Measurements from ENCODE around the gene KNCN. TPM values are rescaled to one million over a fixed set of nuclear protein-coding genes. Genes with fewer than 3 reads are reported as not detected.

Gene KNCN
- total RNA-seq, 2 experiments from 2014 or later: not detected

- peaks cover 24% of the 10 kb centered on the region for H3K4me1 Mint-ChIP-seq (ENCODE audit: low read depth)
- POLR2A ChIA-PET: interaction anchor here (0.6 to 1.0 kb wide), 2 partner anchors 22 to 278 kb away, joined by 3 to 4 read pairs; partner anchors contain the start of gene MKNK1
- peaks cover 28% of the 10 kb centered on the region for H3K36me3 Mint-ChIP-seq
Measured at GRCh38 chr1:46581681-46582455, 30.4 kb upstream of the KNCN start.

GRCh38 chr1:46580140-46580903, 28.9 kb upstream of the KNCN start:
- no peaks in the 10 kb centered on the region for H3K27me3 Mint-ChIP-seq
- POLR2A ChIA-PET: no interaction called here
- no peak overlapping the region for H3K4me3 Mint-ChIP-seq
- no peaks in the 10 kb centered on the region for H3K9me3 Mint-ChIP-seq
- H3K4me1 Mint-ChIP-seq (ENCODE audit: low read depth): peaks cover 24% of the 10 kb centered on the region
- CTCF ChIA-PET: interaction anchor here (1.0 to 2.2 kb wide), 3 partner anchors 10 to 138 kb away, joined by 3 to 8 read pairs (median 3); partner anchors contain the start of gene MKNK1
- no peak for DNase-seq
- intact Hi-C loops (cut with micrococcal nuclease): no loop called here
- peak overlapping the region; percentile 38 for H3K27ac Mint-ChIP-seq
- peaks cover 28% of the 10 kb centered on the region for H3K36me3 Mint-ChIP-seq

More at GRCh38 chr1:46581681-46582455, 30.4 kb upstream of the KNCN start:
- Mint-ChIP-seq H3K9me3 (no peaks in the 10 kb centered on the region), H3K4me3 (peak overlapping the region; percentile 14), H3K27me3 (no peaks in the 10 kb centered on the region), H3K27ac (peak overlapping the region; percentile 88)
- CTCF ChIA-PET: interaction anchor here (0.8 to 2.2 kb wide), 2 partner anchors 22 to 144 kb away, joined by 3 to 8 read pairs; partner anchors contain the start of gene MKNK1
- peak; percentile 32 for DNase-seq
- intact Hi-C loops (cut with micrococcal nuclease): no loop called here

- H3K9me3 Mint-ChIP-seq: no peaks in the 10 kb centered on the region
- no peaks in the 10 kb centered on the region for H3K27me3 Mint-ChIP-seq
- CTCF ChIA-PET: interaction anchor here (1.0 kb wide), 1 partner anchor 147 kb away, joined by 3 read pairs; no protein-coding TSS in a partner anchor
- H3K36me3 Mint-ChIP-seq: peaks cover 22% of the 10 kb centered on the region
- peaks cover 21% of the 10 kb centered on the region for H3K4me1 Mint-ChIP-seq (ENCODE audit: low read depth)
- H3K4me3 Mint-ChIP-seq: no peak overlapping the region
- no peak for DNase-seq
- H3K27ac Mint-ChIP-seq: no peak overlapping the region
- intact Hi-C loops (cut with micrococcal nuclease): no loop called here
- POLR2A ChIA-PET: no interaction called here
Measured at GRCh38 chr1:46577671-46578070, 26.2 kb upstream of the KNCN start.

GRCh38 chr1:46576596-46576995, 25.1 kb upstream of the KNCN start:
- intact Hi-C loops (cut with micrococcal nuclease): no loop called here
- Mint-ChIP-seq H3K36me3 (peaks cover 20% of the 10 kb centered on the region), H3K27ac (no peak overlapping the region), H3K4me3 (no peak overlapping the region), H3K4me1 (ENCODE audit: low read depth) (peaks cover 11% of the 10 kb centered on the region), H3K27me3 (no peaks in the 10 kb centered on the region), H3K9me3 (no peaks in the 10 kb centered on the region)
- POLR2A ChIA-PET: no interaction called here
- CTCF ChIA-PET: no interaction called here
- DNase-seq: no peak

- peaks cover 5% of the 10 kb centered on the region for H3K4me1 Mint-ChIP-seq (ENCODE audit: low read depth)
- POLR2A ChIA-PET: no interaction called here
Measured at GRCh38 chr1:46575778-46576177, 24.3 kb upstream of the KNCN start.

GRCh38 chr1:46575300-46575699, 23.9 kb upstream of the KNCN start:
- intact Hi-C loops (cut with micrococcal nuclease): no loop called here
- H3K27me3 Mint-ChIP-seq: no peaks in the 10 kb centered on the region

More at GRCh38 chr1:46575778-46576177, 24.3 kb upstream of the KNCN start:
- intact Hi-C loops (cut with micrococcal nuclease): no loop called here
- no peak overlapping the region for H3K4me3 Mint-ChIP-seq
- CTCF ChIA-PET: interaction anchor here (0.6 kb wide), 1 partner anchor 228 kb away, joined by 3 read pairs; no protein-coding TSS in a partner anchor
- DNase-seq: no peak
- peaks cover 18% of the 10 kb centered on the region for H3K36me3 Mint-ChIP-seq
- no peak overlapping the region for H3K27ac Mint-ChIP-seq
- H3K27me3 Mint-ChIP-seq: no peaks in the 10 kb centered on the region
- no peaks in the 10 kb centered on the region for H3K9me3 Mint-ChIP-seq

GRCh38 chr1:46571691-46572225, 20.3 kb upstream of the KNCN start:
- no peaks in the 10 kb centered on the region for H3K4me1 Mint-ChIP-seq (ENCODE audit: low read depth)
- intact Hi-C loops (cut with micrococcal nuclease): no loop called here
- H3K9me3 Mint-ChIP-seq: no peaks in the 10 kb centered on the region
- no peak for DNase-seq
- no peak overlapping the region for H3K27ac Mint-ChIP-seq
- H3K4me3 Mint-ChIP-seq: no peak overlapping the region
- no peaks in the 10 kb centered on the region for H3K27me3 Mint-ChIP-seq
- ChIA-PET POLR2A (no interaction called here), CTCF (interaction anchor here (0.9 to 1.3 kb wide), 3 partner anchors 24 to 125 kb away, joined by 3 read pairs; no protein-coding TSS in a partner anchor)
- peaks cover 5% of the 10 kb centered on the region for H3K36me3 Mint-ChIP-seq

More at GRCh38 chr1:46575300-46575699, 23.9 kb upstream of the KNCN start:
- Mint-ChIP-seq H3K9me3 (no peaks in the 10 kb centered on the region), H3K27ac (no peak overlapping the region), H3K4me1 (ENCODE audit: low read depth) (peaks cover under 1% of the 10 kb centered on the region), H3K4me3 (no peak overlapping the region), H3K36me3 (peaks cover 14% of the 10 kb centered on the region)
- no peak for DNase-seq
- ChIA-PET CTCF (no interaction called here), POLR2A (no interaction called here)

- Mint-ChIP-seq H3K27me3 (no peaks in the 10 kb centered on the region), H3K9me3 (no peaks in the 10 kb centered on the region), H3K27ac (no peak overlapping the region), H3K4me3 (no peak overlapping the region), H3K4me1 (ENCODE audit: low read depth) (no peaks in the 10 kb centered on the region), H3K36me3 (peaks cover 5% of the 10 kb centered on the region)
- DNase-seq: no peak
- CTCF ChIA-PET: interaction anchor here (0.6 to 1.3 kb wide), 3 partner anchors 10 to 128 kb away, joined by 3 read pairs; no protein-coding TSS in a partner anchor
- POLR2A ChIA-PET: no interaction called here
- intact Hi-C loops (cut with micrococcal nuclease): no loop called here
Measured at GRCh38 chr1:46569884-46570725, 18.7 kb upstream of the KNCN start.

- peaks cover 9% of the 10 kb centered on the region for H3K36me3 Mint-ChIP-seq
- no peaks in the 10 kb centered on the region for H3K27me3 Mint-ChIP-seq
- H3K4me3 Mint-ChIP-seq: no peak overlapping the region
- DNase-seq: no peak
- no peaks in the 10 kb centered on the region for H3K9me3 Mint-ChIP-seq
- intact Hi-C loops (cut with micrococcal nuclease): no loop called here
- H3K27ac Mint-ChIP-seq: no peak overlapping the region
- no peaks in the 10 kb centered on the region for H3K4me1 Mint-ChIP-seq (ENCODE audit: low read depth)
- POLR2A ChIA-PET: no interaction called here
- CTCF ChIA-PET: interaction anchor here (0.6 kb wide), 1 partner anchor 122 kb away, joined by 3 read pairs; no protein-coding TSS in a partner anchor
Measured at GRCh38 chr1:46569116-46569515, 17.7 kb upstream of the KNCN start.

- DNase-seq: no peak
- no peak overlapping the region for H3K4me3 Mint-ChIP-seq
- CTCF ChIA-PET: interaction anchor here (0.6 kb wide), 1 partner anchor 121 kb away, joined by 3 read pairs; no protein-coding TSS in a partner anchor
- peaks cover 9% of the 10 kb centered on the region for H3K36me3 Mint-ChIP-seq
- POLR2A ChIA-PET: no interaction called here
- H3K27ac Mint-ChIP-seq: no peak overlapping the region
- no peaks in the 10 kb centered on the region for H3K4me1 Mint-ChIP-seq (ENCODE audit: low read depth)
- no peaks in the 10 kb centered on the region for H3K9me3 Mint-ChIP-seq
- no peaks in the 10 kb centered on the region for H3K27me3 Mint-ChIP-seq
- intact Hi-C loops (cut with micrococcal nuclease): no loop called here
Measured at GRCh38 chr1:46568461-46568891, 17.0 kb upstream of the KNCN start.

GRCh38 chr1:46563341-46563740, 11.9 kb upstream of the KNCN start:
- no peaks in the 10 kb centered on the region for H3K9me3 Mint-ChIP-seq
- H3K4me3 Mint-ChIP-seq: no peak overlapping the region
- H3K4me1 Mint-ChIP-seq (ENCODE audit: low read depth): no peaks in the 10 kb centered on the region
- H3K36me3 Mint-ChIP-seq: peaks cover 9% of the 10 kb centered on the region
- H3K27ac Mint-ChIP-seq: no peak overlapping the region
- POLR2A ChIA-PET: no interaction called here
- CTCF ChIA-PET: no interaction called here
- intact Hi-C loops (cut with micrococcal nuclease): no loop called here
- H3K27me3 Mint-ChIP-seq: no peaks in the 10 kb centered on the region
- DNase-seq: no peak

Measured in activated CD4-positive, alpha-beta memory T cell treated with anti-CD3 and anti-CD28 coated beads for 36 hours (primary cell).